ENCODE measurements around the gene PCSK2.

DNA sequence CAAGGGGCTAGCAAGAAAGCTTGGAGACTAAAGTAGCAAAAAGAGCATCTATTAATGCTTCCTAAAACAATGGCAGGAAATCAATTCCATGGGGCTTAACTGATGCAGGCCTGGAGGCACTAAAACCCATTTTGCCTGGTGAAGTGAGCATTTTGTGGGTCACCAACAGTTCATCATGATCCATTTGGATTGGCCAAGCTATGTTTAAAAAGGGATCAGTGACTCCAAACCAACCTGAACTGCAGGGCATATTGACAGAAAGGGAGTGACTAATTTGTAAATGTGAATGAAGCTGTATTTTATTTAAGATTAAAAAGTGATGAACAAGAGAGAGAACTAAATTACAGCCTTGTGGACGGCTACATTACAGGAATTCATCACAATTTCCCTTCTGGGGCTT is 132.0 kb downstream of the PCSK2 start:
- no peak for TF ChIP-seq POLR2A (IDR thresholded peaks at IDR 0.05)
- TF ChIP-seq, protein P1, sequence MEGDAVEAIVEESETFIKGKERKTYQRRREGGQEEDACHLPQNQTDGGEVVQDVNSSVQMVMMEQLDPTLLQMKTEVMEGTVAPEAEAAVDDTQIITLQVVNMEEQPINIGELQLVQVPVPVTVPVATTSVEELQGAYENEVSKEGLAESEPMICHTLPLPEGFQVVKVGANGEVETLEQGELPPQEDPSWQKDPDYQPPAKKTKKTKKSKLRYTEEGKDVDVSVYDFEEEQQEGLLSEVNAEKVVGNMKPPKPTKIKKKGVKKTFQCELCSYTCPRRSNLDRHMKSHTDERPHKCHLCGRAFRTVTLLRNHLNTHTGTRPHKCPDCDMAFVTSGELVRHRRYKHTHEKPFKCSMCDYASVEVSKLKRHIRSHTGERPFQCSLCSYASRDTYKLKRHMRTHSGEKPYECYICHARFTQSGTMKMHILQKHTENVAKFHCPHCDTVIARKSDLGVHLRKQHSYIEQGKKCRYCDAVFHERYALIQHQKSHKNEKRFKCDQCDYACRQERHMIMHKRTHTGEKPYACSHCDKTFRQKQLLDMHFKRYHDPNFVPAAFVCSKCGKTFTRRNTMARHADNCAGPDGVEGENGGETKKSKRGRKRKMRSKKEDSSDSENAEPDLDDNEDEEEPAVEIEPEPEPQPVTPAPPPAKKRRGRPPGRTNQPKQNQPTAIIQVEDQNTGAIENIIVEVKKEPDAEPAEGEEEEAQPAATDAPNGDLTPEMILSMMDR (IDR thresholded peaks at IDR 0.05): no peak
